Stimulated activated CD4-positive, alpha-beta T cell treated with anti-CD3 and anti-CD28 coated beads, Interleukin-4, amount 100 ng/mL, for 48 hours (primary cell): ENCODE measurements around the gene P2RX3.

Source experiments
- DNase-seq, 2 donors: peaks; one replicate each; pipeline ENCODE4 v3.0.0-alpha.2; 2020; ENCODE audit warnings: low read depth in 2 of 2

The P2RX3 gene

GRCh38 chr11:57421805-57422204 lies 83.7 kb downstream of the P2RX3 start:
- no peak for DNase-seq
